Caco-2 (cell line): Measurements from ENCODE around the gene ETFDH. TPM values are rescaled to one million over a fixed set of nuclear protein-coding genes. Genes with fewer than 3 reads are reported as not detected.
"Not testable (repeated sequence)": the region's sequence is repeated elsewhere in the genome, so short reads cannot be mapped to it uniquely, and the experiment has no call there.

Experiments
- BruUV-seq: library from RNA; stranded (reverse); fragments of 400-500 nt; replicated peaks from 2 replicates; lab custom pipeline; 2021; lab: Mats Ljungman, UMichigan
- CTCF ChIA-PET: fragments of 300-600 bp; sonication (Branson Sonifier 250); formaldehyde crosslinking; loops from one replicate; lab custom pipeline; 2022; ENCODE audit warnings: antibody characterized with exemption; lab: Charles Lee
- POLR2A ChIA-PET: fragments of 300-600 bp; sonication (Branson Sonifier 250); formaldehyde crosslinking; loops from one replicate; lab custom pipeline; 2022; ENCODE audit warnings: antibody characterized with exemption; lab: Charles Lee
- DNase-seq, 2 experiments: peaks; one replicate each; pipeline versions ENCODE4 v3.0.0 to v3.0.0-alpha.2; 2020 to 2022
- H3K27me3 ChIP-seq: replicated peaks from 2 replicates; pipeline ENCODE4 v1.6.0; 2011; ENCODE audit warnings: low read length; ENCODE audit not compliant: control insufficient read depth, insufficient read depth
- H3K36me3 ChIP-seq: 2 replicates; pipeline ENCODE4 v1.5.1; 2011; ENCODE audit warnings: low read length; ENCODE audit not compliant: control insufficient read depth, insufficient read depth
- H3K4me1 ChIP-seq: fragments of 250-450 bp; sonication (Bioruptor Pico); 2 replicates; pipeline ENCODE4 v1.5.1; 2020; ENCODE audit warnings: mild to moderate bottlenecking
- H3K4me3 ChIP-seq: 2 replicates; pipeline ENCODE4 v1.5.1; 2011; ENCODE audit warnings: low read depth, mild to moderate bottlenecking, control low read depth, low read length
- H3K9me3 ChIP-seq: fragments of 250-450 bp; sonication (Bioruptor Pico); 2 replicates; pipeline ENCODE4 v1.5.1; 2020; ENCODE audit warnings: mild to moderate bottlenecking, moderate library complexity
- H3K27ac Mint-ChIP-seq: one replicate; pipeline ENCODE4 v1.8.0; 2022; ENCODE audit warnings: mixed read lengths; ENCODE audit not compliant: unreplicated experiment
- H3K27me3 Mint-ChIP-seq: one replicate; pipeline ENCODE4 v1.8.0; 2022; ENCODE audit warnings: mixed read lengths; ENCODE audit not compliant: insufficient read depth, unreplicated experiment
- H3K36me3 Mint-ChIP-seq: one replicate; pipeline ENCODE4 v1.8.0; 2022; ENCODE audit warnings: mild to moderate bottlenecking, mixed read lengths; ENCODE audit not compliant: insufficient read depth, unreplicated experiment
- H3K4me1 Mint-ChIP-seq: one replicate; pipeline ENCODE4 v1.8.0; 2022; ENCODE audit warnings: low read depth, mixed read lengths; ENCODE audit not compliant: unreplicated experiment
- H3K4me3 Mint-ChIP-seq: one replicate; pipeline ENCODE4 v1.8.0; 2022; ENCODE audit warnings: mild to moderate bottlenecking, moderate library complexity, mixed read lengths; ENCODE audit not compliant: unreplicated experiment
- H3K9me3 Mint-ChIP-seq: one replicate; pipeline ENCODE4 v1.8.0; 2022; ENCODE audit warnings: mixed read lengths; ENCODE audit not compliant: unreplicated experiment
- CTCF ChIP-seq, 2 experiments: fragments of 200-600 bp in 1 of 2; IDR thresholded peaks; 1 replicate in 1 of 2; 2 replicates in 1 of 2; pipeline versions ENCODE4 v1.5.1 to v1.8.0; 2011 to 2022; ENCODE audit warnings: antibody characterized with exemption in 1 of 2, control low read depth in 1 of 2, inconsistent platforms in 1 of 2, low read depth in 1 of 2, low read length in 1 of 2, mild to moderate bottlenecking in 1 of 2, moderate library complexity in 1 of 2; ENCODE audit not compliant: insufficient read depth in 1 of 2, severe bottlenecking in 1 of 2, unreplicated experiment in 1 of 2
- intact Hi-C: fragments of 100-400 bp; cut with micrococcal nuclease; formaldehyde crosslinking; loops from one replicate; pipeline ENCODE4 v1.10.0; 2022; ENCODE audit not compliant: unreplicated experiment
- total RNA-seq: library from RNA; stranded (reverse); gene quantifications from 2 replicates; pipeline ENCODE4 v1.2.3, GENCODE V29; 2022

Gene ETFDH
- total RNA-seq, 1 experiment from 2014 or later, result 6.4 TPM

- DNase-seq, result no peak
- no TSS peak for BruUV-seq
- Histone ChIP-seq H3K4me1 (no peaks in the 10 kb centered on the region), H3K36me3 (no peaks in the 10 kb centered on the region), H3K27me3 (no peaks in the 10 kb centered on the region), H3K4me3 (no peak overlapping the region), H3K9me3 (no peaks in the 10 kb centered on the region)
- Mint-ChIP-seq H3K4me3 (no peak overlapping the region), H3K9me3 (no peaks in the 10 kb centered on the region), H3K36me3 (peaks cover 27% of the 10 kb centered on the region), H3K27me3 (no peaks in the 10 kb centered on the region), H3K4me1 (no peaks in the 10 kb centered on the region), H3K27ac (no peak overlapping the region)
- POLR2A ChIA-PET, result no interaction called here
- CTCF ChIA-PET, result interaction anchor here (0.5 kb wide), 1 partner anchor 412 kb away, joined by 5 read pairs; no protein-coding TSS in a partner anchor
- intact Hi-C loops, result no loop called here
- no peak for TF ChIP-seq CTCF (IDR thresholded peaks at IDR 0.05; ENCODE audit: insufficient read depth in 1 of 2, low read depth in 1 of 2, low read length in 1 of 2, severe bottlenecking in 1 of 2, unreplicated experiment in 1 of 2)
Measured at GRCh38 chr4:158704274-158704673, 32.2 kb downstream of the ETFDH start.

GRCh38 chr4:158710814-158711213 is 38.7 kb downstream of the ETFDH start:
- Histone ChIP-seq H3K4me3 (no peak overlapping the region), H3K36me3 (no peaks in the 10 kb centered on the region; the same call in none of the 2 replicates), H3K27me3 (no peaks in the 10 kb centered on the region), H3K4me1 (no peaks in the 10 kb centered on the region), H3K9me3 (no peaks in the 10 kb centered on the region)
- intact Hi-C loops, result no loop called here
- peaks cover 86% of the 10 kb centered on the region for H3K36me3 Mint-ChIP-seq
- no peak overlapping the region for H3K4me3 Mint-ChIP-seq
- CTCF ChIA-PET, result interaction anchor here (0.6 kb wide), 3 partner anchors 131 to 527 kb away, joined by 3 to 4 read pairs (median 3); no protein-coding TSS in a partner anchor
- DNase-seq, result no peak
- H3K9me3 Mint-ChIP-seq, result no peaks in the 10 kb centered on the region
- H3K4me1 Mint-ChIP-seq, result no peaks in the 10 kb centered on the region
- H3K27me3 Mint-ChIP-seq, result no peaks in the 10 kb centered on the region
- no peak overlapping the region for H3K27ac Mint-ChIP-seq
- TF ChIP-seq CTCF (IDR thresholded peaks at IDR 0.05; ENCODE audit: insufficient read depth in 1 of 2, low read depth in 1 of 2, low read length in 1 of 2, severe bottlenecking in 1 of 2, unreplicated experiment in 1 of 2), result no peak
- POLR2A ChIA-PET, result no interaction called here
- BruUV-seq, result no TSS peak

GRCh38 chr4:158712622-158713021 is 40.5 kb downstream of the ETFDH start:
- H3K27me3 Mint-ChIP-seq, H3K4me3 ChIP-seq, H3K4me1 Mint-ChIP-seq, BruUV-seq, H3K27ac Mint-ChIP-seq, POLR2A ChIA-PET, intact Hi-C loops, H3K36me3 ChIP-seq, CTCF ChIA-PET, DNase-seq, H3K27me3 ChIP-seq, H3K9me3 Mint-ChIP-seq, H3K4me1 ChIP-seq, H3K4me3 Mint-ChIP-seq, H3K9me3 ChIP-seq: not testable (repeated sequence)
- H3K36me3 Mint-ChIP-seq, result peaks cover 84% of the 10 kb centered on the region

- CTCF ChIA-PET, result no interaction called here
- Mint-ChIP-seq H3K27me3 (no peaks in the 10 kb centered on the region), H3K9me3 (no peaks in the 10 kb centered on the region), H3K4me1 (no peaks in the 10 kb centered on the region), H3K27ac (no peak overlapping the region), H3K4me3 (no peak overlapping the region), H3K36me3 (peaks cover 92% of the 10 kb centered on the region)
- Histone ChIP-seq H3K9me3 (no peaks in the 10 kb centered on the region), H3K36me3 (no peaks in the 10 kb centered on the region; the same call in none of the 2 replicates), H3K4me3 (no peak overlapping the region), H3K4me1 (no peaks in the 10 kb centered on the region), H3K27me3 (no peaks in the 10 kb centered on the region)
- no peak for DNase-seq
- no peak for TF ChIP-seq CTCF (IDR thresholded peaks at IDR 0.05; ENCODE audit: insufficient read depth in 1 of 2, low read depth in 1 of 2, low read length in 1 of 2, severe bottlenecking in 1 of 2, unreplicated experiment in 1 of 2)
- POLR2A ChIA-PET, result no interaction called here
- intact Hi-C loops, result no loop called here
- BruUV-seq, result no TSS peak
Measured at GRCh38 chr4:158714937-158715336, 42.8 kb downstream of the ETFDH start.
